Memory B cell (primary cell): ENCODE measurements around the gene SRC.

Experiments used
- ATAC-seq: fragments of 150-1000 bp; cut with Tn5 transposase; 2 replicates; pipeline ENCODE4 v1.10.0; 2021; ENCODE audit warnings: low read depth, mild to moderate bottlenecking, moderate library complexity
- DNase-seq, 2 donors: peaks; one replicate each; pipeline ENCODE4 v3.0.0; 2022; ENCODE audit warnings: low spot score in 2 of 2
- H3K27ac Mint-ChIP-seq: one replicate; pipeline ENCODE4 v1.8.0; 2022; ENCODE audit warnings: mild to moderate bottlenecking, moderate library complexity, mixed read lengths
- H3K27me3 Mint-ChIP-seq: one replicate; pipeline ENCODE4 v1.8.0; 2022; ENCODE audit warnings: mixed read lengths
- H3K36me3 Mint-ChIP-seq: one replicate; pipeline ENCODE4 v1.8.0; 2022; ENCODE audit warnings: mild to moderate bottlenecking, mixed read lengths
- H3K4me1 Mint-ChIP-seq: one replicate; pipeline ENCODE4 v1.8.0; 2022; ENCODE audit warnings: mixed read lengths
- H3K4me3 Mint-ChIP-seq: one replicate; pipeline ENCODE4 v1.8.0; 2022; ENCODE audit warnings: mild to moderate bottlenecking, moderate library complexity, mixed read lengths
- H3K9me3 Mint-ChIP-seq: one replicate; pipeline ENCODE4 v1.8.0; 2022; ENCODE audit warnings: mixed read lengths

The SRC gene

DNA sequence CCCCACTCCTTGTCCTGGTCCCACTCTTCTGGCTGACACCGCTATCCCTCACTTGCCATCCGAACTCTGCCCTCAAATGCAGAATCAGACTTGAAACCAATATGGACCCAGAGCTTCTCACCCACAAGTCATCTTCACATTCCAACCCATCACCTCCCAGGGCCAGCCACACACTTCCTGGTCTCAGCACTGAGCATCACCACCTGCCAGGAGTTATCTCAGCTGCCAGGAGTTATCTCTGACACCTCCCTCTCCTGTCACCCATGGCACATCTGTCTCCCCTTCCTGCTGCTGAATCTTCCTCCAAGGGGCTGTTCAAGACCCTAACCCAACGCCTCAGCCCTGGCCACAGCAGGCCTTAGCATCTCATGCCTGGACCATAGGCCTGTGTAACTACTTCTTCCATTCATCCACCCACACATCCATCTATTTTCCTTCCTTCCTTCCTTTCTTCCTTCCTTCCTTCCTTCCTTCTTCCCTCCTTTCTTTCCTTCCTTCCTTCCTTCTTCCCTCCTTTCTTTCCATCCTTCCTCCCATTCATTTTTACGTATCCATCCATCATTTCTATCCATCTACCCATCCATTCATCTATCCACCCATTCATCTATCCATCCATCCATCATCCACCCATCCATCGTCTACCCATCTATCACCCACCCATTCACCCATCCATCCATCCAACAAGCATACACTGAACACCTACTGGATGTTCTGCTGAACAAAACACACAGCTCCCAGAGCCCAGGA is 100.5 kb downstream of the SRC start:
- peaks cover 6% of the 10 kb centered on the region for H3K27me3 Mint-ChIP-seq
- H3K36me3 Mint-ChIP-seq: no peaks in the 10 kb centered on the region
- H3K9me3 Mint-ChIP-seq: no peaks in the 10 kb centered on the region
- no peak for ATAC-seq
- no peak overlapping the region for H3K4me3 Mint-ChIP-seq
- H3K4me1 Mint-ChIP-seq: peaks cover 3% of the 10 kb centered on the region
- DNase-seq: no peak
- no peak overlapping the region for H3K27ac Mint-ChIP-seq

DNA sequence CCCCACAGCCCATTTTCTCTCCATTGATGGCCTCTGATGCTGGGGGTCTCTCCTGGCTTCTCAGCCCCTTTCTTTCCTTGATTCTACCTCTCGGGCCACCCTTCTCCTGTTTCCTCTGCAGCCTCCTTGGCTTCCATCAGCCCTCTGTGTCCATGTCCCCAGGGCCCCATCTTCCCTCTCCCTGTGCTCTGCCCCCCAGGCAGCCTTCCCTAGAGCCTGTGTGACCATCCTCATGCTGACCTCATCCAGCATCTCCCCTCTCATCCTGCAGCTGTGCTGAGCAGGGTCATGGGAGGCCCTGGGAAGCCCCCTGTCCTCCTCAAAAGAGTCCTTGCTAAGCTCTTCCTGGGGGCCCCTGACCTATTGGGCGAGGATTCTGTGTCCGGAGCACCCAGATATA is 101.7 kb downstream of the SRC start:
- Mint-ChIP-seq H3K9me3 (no peaks in the 10 kb centered on the region), H3K4me1 (peaks cover 3% of the 10 kb centered on the region), H3K4me3 (no peak overlapping the region), H3K36me3 (no peaks in the 10 kb centered on the region), H3K27me3 (peaks cover 6% of the 10 kb centered on the region), H3K27ac (no peak overlapping the region)
- no peak for ATAC-seq
- DNase-seq: no peak

DNA sequence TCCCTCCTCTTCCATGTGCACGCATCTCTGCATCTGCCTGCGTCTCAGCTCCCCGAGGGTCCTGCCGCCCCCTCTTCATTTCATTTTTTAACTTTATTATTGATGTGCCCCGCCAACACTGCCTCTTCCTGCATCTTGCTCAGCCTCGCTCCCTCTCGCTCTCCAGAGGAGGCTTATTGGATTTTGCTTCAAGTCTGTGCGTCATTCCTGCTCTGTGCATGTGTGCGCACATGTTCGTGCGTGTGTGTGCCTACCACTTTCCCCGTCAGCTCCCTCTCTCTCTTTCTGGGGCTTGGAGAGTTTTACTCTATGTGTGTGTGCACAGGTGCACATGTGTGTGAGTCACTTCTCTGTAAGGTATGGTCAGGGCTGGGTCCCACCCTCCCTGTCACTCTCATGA is 103.3 kb downstream of the SRC start:
- Mint-ChIP-seq H3K36me3 (peaks cover 6% of the 10 kb centered on the region), H3K4me3 (no peak overlapping the region), H3K27me3 (peaks cover 15% of the 10 kb centered on the region), H3K4me1 (peaks cover 3% of the 10 kb centered on the region), H3K9me3 (peaks cover 6% of the 10 kb centered on the region), H3K27ac (no peak overlapping the region)
- ATAC-seq (no peak), DNase-seq (no peak)

DNA sequence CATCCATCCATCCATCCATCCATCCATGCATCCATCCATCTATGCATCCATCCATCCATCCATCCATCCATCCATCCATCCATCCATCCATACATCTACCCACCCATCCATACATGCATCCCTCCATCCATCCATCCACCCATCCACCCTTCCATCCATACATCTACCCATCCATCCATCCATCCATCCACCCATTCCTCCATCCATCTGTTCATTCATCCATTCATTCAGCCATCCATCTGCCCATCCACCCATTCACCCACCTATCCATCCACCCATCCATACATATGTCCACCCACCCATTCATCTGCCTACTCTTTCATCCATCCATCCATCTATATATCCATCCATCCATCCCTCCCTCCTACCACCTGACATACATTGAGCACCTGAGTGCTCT is 104.4 kb downstream of the SRC start:
- H3K9me3 Mint-ChIP-seq: peaks cover 7% of the 10 kb centered on the region
- H3K27me3 Mint-ChIP-seq: peaks cover 16% of the 10 kb centered on the region
- ATAC-seq (no peak), DNase-seq (no peak)
- peaks cover 3% of the 10 kb centered on the region for H3K4me1 Mint-ChIP-seq
- no peak overlapping the region for H3K27ac Mint-ChIP-seq
- no peak overlapping the region for H3K4me3 Mint-ChIP-seq
- H3K36me3 Mint-ChIP-seq: peaks cover 10% of the 10 kb centered on the region

DNA sequence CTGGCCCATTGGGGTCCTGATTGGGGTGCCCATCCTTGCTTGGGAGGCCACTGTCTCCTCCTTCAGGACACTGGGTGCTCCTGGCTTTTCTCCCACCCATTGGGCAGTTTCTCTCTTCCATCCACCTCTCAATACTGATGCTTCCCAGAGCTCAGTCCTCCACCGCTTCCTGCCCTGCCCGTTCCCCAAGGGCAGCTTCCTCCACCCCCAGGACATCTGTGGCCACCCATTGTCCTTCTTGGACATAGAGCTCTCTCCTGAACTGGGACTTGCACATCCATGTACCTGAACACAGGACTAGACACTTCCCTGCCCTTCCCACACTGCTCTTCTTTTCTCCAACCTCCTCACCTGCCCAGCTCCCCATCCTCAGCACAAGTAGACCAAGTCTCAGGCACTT is 105.7 kb downstream of the SRC start:
- H3K36me3 Mint-ChIP-seq: peaks cover 10% of the 10 kb centered on the region
- ATAC-seq (no peak), DNase-seq (no peak)
- peaks cover 14% of the 10 kb centered on the region for H3K27me3 Mint-ChIP-seq
- H3K9me3 Mint-ChIP-seq: peaks cover 9% of the 10 kb centered on the region
- no peak overlapping the region for H3K27ac Mint-ChIP-seq
- H3K4me3 Mint-ChIP-seq: no peak overlapping the region
- H3K4me1 Mint-ChIP-seq: peaks cover 2% of the 10 kb centered on the region

DNA sequence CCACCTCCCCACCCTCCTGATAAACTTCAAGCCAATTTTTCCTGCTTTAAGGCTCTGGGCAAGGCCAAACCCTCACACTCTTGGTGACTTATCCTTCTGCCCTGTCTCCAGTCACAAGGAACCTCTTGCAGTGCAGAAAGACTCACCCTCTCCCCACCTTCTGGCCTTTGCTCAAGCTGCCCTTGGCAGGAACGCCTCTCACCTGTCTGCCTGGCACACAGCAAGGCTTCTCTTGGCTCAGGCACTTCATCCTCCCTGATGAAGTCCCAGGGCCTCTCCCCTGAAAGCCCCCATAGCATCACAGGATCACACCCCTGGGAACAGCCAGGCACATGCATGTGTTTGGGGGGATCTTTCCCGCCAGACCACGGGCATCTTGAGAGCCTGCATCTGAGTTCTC is 106.3 kb downstream of the SRC start:
- Mint-ChIP-seq H3K36me3 (peaks cover 10% of the 10 kb centered on the region), H3K27ac (no peak overlapping the region), H3K4me3 (no peak overlapping the region), H3K27me3 (peaks cover 11% of the 10 kb centered on the region), H3K9me3 (peaks cover 9% of the 10 kb centered on the region), H3K4me1 (no peaks in the 10 kb centered on the region)
- ATAC-seq: no peak
- no peak for DNase-seq

DNA sequence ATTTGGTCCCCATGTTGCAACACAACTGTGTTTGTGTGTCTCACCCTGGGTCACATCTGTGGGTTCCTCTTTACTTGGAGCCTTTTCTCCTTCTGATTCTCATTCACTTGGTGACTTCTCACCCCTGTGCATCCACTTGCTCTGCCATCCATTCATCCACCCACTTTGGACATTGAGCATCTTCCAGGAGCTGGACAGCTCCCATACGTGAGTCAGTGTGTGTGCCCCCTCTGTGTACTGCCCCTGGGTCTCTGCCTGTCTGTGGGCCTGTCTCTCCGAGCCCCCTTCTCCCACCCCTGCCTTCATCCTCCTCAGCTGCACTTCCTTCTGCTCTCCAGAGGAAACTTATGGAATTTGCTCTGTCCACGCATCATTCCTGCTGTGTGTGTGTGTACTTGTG is 107.3 kb downstream of the SRC start:
- Mint-ChIP-seq H3K27ac (no peak overlapping the region), H3K4me3 (no peak overlapping the region), H3K27me3 (peaks cover 10% of the 10 kb centered on the region), H3K4me1 (no peaks in the 10 kb centered on the region), H3K36me3 (peaks cover 15% of the 10 kb centered on the region), H3K9me3 (peaks cover 11% of the 10 kb centered on the region)
- no peak for ATAC-seq
- no peak for DNase-seq

DNA sequence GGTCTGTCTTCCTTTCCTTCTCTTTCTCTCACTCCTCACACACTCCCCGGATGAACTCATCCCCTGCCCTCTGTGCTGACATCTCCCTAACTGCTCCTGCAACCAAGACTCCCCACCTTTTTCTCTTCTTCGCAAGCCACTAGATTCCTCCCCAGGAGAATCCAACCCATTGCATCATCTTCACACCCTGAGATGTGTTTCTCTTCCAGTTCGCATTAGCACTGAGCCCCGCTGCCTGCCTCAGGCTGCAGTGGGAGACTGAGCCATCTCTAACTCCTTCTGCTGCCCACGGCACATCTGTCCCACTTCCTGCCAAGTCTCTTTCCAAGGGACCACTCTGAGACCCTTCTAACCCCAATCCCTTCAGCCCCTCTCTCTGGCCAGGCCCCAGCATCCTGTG is 107.9 kb downstream of the SRC start:
- Mint-ChIP-seq H3K27me3 (peaks cover 10% of the 10 kb centered on the region), H3K9me3 (peaks cover 11% of the 10 kb centered on the region), H3K36me3 (peaks cover 15% of the 10 kb centered on the region), H3K4me3 (no peak overlapping the region), H3K4me1 (no peaks in the 10 kb centered on the region), H3K27ac (no peak overlapping the region)
- DNase-seq: no peak
- ATAC-seq: no peak

DNA sequence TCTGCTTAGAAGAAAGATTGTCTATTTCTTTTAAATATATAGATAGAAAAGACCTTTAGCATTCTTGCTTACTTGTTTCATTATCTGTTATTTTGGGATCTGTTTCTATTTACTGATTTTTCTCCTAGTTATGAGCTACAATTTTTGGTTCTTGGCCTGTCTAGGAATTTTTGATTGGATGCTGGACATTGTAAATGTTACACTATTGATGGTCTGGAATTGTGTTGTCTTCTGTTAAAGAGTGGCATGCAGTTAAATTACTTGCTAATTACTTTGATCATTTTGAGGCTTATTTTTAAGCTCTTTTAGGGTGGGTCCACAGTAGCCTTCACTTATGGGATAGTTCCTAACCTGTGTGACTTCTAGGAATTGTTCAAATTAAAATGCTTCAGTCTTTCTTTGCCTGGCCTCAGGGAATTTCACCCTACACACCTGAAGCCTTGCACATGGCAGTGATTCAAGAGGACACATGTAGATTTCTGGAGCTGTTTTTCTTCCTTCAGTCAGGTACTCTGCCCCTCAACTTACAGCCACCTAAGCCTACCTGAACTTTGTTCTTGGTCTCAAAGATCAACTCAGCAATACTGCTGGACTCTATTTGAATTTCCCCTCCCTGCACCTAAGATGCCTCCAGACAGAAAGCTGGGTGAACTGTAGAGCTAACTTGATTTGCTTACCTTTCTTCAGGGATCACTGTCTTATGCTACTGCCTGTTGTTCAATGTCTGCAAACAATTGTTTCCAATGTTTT is 108.9 kb downstream of the SRC start:
- Mint-ChIP-seq H3K9me3 (peaks cover 11% of the 10 kb centered on the region), H3K4me1 (no peaks in the 10 kb centered on the region), H3K4me3 (no peak overlapping the region), H3K36me3 (peaks cover 15% of the 10 kb centered on the region), H3K27me3 (peaks cover 10% of the 10 kb centered on the region), H3K27ac (no peak overlapping the region)
- ATAC-seq: no peak
- DNase-seq: no peak
